GM21515 (cell line): ENCODE results near the gene C4BPB.
A peak's percentile ranks its signal among the peaks of the same experiment; 100 is the strongest.
"Not testable (repeated sequence)": the region's sequence is repeated elsewhere in the genome, so short reads cannot be mapped to it uniquely, and the experiment has no call there.

Experiments used
- ATAC-seq: cut with Tn5 transposase; IDR thresholded peaks from one replicate; pipeline ENCODE4 v1.9.1; 2021; ENCODE audit not compliant: unreplicated experiment

Gene C4BPB, protein sequence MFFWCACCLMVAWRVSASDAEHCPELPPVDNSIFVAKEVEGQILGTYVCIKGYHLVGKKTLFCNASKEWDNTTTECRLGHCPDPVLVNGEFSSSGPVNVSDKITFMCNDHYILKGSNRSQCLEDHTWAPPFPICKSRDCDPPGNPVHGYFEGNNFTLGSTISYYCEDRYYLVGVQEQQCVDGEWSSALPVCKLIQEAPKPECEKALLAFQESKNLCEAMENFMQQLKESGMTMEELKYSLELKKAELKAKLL

DNA sequence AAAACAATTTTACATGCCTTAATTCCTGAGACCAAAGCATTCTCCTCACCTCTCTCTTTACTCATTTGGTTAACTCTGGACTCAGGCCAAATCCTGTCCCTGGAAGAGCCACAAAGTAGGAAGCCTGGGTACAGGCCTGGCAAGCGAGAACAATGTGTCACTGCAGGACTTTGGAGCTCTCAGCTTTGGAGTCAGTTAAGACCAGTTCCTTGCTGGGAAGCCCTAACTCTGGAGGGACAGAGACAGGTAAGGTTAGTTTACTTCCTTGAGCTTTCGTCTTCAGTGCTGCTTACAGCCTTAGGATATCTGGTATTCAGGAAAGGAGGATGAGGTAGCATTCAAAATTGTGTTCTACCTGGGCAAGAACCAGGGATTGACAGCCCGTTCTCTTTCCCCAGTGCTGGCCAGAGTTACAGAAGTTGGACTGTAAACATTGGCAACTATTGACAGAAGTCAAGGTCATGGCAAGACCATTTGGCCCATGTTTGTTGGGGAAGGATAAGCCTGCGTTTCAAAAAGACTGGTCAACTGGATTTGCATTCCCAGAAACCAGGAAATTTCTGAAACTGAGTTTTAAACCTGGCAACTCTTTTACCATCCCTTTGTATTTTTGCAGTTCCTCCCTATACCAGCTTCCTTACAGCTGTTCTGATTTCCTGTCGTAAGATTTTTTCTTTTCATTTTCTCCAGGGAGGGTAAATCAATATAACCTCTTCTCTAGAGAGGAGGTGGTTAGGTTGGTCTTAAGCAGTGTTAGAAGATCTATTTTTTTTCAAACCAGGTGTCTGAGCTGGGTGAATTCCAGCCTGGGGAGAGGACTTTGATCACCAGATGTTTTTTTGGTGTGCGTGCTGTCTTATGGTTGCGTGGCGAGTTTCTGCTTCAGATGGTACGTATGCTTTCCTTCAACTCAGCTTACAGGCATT, at the start of gene C4BPB:
C4BPB (plus strand) TSS at position 160 of the 926 bp plus-strand sequence; CDS start at position 832, 672 bp downstream.
- ATAC-seq = no peak

DNA sequence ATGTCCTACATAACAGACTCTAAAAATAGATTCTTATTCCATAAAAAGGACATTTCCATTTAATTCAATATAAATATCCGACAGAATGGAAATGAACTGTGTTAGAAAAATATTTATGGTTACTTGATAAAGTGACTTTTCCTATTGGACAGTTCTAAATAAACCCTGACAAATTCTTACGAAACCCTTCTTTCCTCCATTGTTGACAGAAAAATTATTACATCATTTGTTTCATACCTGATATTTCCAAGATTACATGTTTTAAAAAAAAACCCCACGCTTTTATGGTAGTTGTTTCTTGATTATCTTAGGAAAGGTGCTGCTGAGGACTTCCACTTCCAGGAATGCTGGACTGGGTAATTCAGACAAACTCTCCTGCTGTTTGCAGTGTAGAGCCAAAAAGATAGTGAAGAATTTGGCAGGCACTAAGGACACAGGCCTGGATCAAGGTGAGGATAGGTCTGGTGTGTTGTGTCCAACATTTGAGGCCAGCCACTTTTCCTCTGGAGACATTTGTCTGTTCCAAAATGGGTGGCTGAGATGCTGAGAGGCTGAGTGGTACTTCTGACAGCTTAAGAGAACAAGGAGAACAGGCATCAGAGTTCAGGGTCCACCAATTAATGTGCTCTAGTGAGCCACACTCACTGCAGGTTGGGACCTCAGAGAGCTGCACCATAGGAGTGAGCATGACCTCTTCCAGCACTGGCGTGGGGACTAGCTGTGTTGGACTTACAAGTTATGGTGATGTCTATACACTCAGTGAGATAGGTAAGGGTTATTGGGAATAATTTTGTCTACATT, 49.1 kb upstream of the C4BPB start:
- no peak for ATAC-seq

DNA sequence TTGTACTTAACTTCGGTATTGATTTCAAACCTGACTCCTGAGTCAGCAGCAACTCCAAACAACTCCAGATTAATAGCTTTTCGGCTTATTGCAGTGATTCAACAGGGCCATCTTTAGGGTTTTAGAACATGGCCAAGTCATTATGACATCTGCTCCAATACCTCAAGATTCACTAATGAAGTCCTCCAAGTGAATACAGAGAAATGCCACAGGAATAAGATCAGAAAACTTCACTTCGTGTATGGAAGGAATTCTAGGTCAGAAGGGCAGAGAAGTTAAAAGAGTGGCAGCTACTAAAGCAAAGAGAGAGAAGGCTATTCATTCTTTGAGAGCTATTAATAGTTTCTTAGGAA, 48.5 kb upstream of the C4BPB start:
- no peak for ATAC-seq

DNA sequence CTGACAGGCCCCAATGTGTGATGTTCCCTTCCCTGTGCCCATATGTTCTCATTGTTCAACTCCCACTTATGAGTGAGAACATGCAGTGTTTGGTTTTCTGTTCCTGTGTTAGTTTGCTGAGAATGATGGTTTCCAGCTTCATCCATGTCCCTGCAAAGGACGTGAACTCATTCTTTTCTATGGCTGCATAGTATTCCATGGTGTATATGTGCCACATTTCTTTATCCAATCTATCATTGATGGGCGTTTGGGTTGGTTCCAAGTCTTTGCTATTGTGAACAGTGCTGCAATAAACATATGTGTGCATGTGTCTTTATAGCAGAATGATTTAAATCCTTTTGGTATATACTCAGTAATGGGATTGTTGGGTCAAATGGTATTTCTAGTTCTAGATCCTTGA, 47.3 kb upstream of the C4BPB start:
- not testable (repeated sequence) for ATAC-seq

DNA sequence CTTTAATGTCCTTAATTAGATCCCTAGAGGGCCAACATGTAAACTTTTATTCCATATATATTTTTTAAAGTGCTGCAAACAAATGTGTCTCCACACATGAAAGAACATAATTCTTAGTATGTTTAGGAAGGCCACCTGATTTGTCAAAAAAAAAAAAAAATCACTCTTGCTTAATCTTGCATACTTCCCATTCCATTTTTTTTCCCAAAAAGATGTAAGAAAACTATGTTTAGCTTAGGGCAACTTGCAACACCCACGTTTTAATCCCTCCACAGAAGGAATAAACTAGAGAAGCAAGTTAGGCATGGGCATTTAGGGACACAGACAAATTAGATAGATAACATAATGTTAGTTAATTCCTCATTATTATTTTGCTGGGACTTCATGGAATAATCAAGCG, 43.2 kb upstream of the C4BPB start:
- ATAC-seq = no peak

DNA sequence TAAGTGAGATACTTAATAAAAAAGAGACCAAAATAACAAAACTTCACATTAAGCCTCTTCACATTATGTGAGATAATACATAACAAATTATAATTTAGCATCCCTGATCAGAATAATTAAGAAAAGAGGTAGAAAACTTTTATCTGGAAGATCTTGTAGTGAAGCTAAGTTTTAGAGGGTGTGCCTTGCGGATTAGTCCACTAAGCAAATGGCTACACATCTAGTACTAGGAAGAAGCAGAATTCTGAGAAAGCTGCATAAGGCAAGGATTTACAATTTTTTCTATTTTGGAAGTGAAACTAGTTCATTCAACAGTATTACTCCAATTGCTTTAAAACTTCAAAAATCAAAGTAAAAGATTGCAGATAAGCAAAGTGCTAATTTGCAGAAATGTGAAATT, 41.2 kb upstream of the C4BPB start:
- ATAC-seq = no peak

DNA sequence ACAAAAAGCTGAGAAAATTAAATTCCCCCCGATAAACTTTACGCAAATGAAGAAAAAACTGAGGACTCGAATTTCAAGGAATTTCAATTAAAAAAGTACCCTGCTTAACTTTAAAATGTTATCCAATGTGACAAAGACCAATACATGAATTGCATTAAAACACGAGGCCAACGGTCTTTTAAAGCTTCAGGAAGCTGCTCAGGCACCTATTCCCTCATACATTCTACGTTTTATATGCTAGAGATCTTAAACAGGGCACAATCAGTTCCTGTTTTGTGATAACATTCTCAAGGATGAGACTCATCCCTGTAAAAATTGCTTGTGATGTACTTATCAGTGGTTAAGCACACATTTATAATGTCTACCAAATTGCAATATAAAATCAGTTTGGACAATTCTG, 40.6 kb upstream of the C4BPB start:
- no peak for ATAC-seq

DNA sequence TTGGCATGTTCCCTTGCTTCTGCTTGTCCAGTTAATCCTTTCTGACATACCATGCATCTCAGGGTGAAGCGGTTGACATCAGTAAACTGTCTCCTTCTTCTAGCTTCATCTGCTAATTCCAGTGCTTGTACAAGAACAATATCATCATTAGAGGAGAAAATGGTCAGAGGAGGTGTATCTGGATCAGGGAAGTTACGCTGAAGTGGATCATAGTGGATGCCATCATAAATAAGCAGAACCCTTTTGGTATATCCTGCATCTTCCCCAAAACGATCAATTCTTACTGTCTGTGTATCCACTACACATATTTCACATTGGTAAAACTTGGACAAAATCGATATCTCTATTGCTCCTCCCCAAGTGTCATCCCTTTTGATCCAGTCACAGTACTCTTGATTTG, 39.6 kb upstream of the C4BPB start:
- no peak for ATAC-seq

DNA sequence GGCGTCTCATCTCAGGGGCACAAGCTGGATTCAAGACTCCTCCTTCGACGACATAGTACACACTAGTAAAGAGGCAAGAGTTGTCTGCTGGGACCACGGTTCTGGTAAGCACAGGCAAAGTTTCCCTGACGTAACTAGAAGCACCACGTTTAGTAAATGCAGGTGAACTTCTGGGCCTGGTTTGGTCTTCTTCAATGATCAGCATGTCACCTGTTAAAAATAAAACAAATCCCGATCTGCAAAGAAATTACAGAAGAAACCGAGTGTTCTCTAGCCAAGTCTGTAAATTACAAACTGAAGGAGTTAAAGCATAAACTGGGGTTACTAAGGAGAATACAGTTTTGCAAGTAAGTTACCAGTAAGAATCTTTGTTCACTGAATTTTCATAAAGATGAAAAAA, 39.1 kb upstream of the C4BPB start:
- ATAC-seq = no peak

DNA sequence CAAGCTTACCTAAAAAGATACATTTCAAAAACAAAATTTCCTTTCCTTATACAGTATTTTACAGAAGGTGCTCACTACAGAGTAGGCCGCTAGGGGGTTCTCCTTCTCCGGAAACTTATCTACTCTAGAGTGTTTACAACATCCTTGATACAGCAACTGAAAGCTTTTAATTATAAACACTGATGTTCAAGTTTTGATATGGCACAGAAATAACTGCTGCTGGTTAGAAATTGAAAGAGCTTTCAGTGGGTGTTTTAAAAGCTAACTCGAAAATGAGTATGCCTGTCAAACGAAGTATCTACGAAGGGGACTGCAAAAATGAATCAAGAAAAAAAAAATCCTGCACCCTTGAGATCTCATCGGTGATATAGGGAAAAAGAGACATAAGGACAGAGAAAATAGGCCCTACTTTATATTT, 38.7 kb upstream of the C4BPB start:
- ATAC-seq = peak; percentile 41

DNA sequence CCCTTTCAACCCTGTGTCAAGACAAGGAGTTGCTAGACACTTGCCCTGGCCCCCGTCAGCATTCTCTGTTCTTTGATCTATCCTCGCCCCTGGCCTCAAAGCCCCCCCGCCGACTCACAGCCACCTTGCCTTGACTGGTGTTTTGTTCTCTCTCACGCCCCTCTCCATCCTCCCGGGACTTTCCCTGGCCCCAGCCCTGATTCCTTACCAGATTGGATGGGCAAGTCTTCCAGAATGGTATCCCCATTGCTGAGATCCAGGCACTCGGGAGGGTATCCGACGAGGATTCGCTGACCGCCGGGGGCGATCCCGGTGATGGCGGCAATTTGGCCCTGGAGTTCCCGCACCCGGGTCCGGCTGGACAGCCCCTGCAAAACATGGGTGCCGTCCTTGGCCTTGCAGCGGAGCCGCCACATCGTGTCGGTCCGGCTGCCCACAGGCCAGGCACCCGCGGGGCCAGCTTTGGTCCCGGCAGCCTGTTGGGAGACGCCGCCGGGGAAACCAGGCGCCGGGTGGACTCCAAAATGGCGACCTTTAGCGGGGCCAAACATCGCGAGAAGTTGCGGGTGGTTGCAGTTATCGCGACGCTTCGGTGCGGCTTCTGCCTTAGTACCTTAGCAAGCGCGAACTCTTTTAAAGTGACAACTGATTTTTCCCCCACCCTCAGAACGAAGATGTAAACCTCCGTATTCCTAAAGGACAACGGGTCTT, 38.0 kb upstream of the C4BPB start:
- peak; percentile 47 for ATAC-seq

DNA sequence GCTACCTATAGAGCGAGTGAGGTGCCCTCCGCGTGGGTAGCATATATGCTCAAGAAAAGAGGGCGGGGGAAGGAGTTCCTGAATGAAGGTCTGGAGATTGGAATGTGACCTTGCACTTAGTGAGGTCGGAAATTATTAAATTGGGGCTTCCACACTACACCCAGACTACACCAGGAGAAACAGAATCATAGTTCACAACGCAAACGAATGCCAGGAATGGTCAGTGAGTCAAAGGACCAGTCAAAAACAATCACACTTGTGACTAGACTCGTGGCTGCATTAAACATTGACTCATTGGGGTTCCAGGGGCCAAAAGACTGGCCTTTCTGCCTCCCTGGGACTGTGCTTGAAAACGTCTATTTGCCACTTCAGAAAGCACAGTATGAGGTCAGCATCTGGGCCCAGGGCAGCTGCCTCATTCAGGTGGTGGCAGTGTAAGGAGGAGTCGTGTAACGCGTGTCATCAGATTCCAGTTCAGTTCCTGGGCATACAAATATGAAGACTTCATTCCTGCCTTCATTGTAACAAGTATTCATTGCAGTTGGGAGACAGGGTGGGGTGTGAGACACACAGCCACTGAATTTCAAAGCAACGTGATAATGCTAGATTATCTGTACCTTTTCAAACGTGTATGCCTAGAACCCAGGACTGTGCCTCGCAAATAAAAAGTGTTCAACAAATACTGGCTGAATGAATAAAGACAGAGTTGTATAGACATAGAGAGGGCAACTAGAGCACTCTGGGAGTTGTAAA, 37.3 kb upstream of the C4BPB start, which contains the start of gene YOD1:
YOD1 (minus strand) TSS at position 18 of the 753 bp plus-strand sequence. CDS start 178 bp downstream, outside the sequence.
- no peak for ATAC-seq

DNA sequence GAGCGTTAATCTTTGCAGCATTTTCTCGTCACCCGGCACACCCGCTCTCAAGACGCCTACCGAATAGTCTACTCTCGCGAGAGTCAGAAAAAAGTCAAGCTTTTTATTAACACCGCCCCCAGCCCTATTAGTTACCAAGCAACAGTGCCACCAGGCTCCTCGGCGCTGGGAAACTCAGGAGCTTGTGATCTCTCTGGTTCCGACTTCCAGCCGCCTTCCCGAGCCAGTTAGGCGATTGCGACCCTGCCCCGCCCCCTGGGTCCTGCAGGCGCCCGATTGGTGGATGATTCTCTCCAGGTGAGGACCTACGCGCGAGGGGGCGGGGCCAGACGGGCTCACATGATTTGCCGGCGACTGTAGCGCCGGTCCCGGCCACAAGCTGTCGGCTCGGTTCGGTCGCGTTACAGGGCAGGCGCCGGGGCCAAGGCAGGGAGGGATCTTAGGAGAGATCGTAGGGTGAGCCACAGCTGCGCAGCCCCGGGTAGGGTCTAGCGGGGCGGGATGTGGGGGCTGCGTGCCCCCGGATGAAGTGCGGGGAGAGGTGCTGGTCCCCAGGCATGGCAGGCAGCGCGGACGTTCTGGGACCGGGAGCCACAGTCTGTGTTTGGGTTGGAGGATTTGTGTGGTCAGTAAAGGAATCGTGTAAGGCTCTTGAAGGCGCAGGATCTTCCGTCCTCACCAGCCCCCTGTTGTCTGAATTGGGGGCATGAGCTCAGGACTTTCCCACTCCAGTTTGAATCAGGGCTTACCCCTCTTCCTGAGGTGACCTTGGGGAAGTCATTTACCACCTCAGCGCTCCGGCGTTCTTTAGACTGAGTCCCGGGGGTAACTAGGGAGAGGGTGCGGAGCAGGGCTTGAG, 35.5 kb upstream of the C4BPB start, which contains the start of gene PFKFB2:
PFKFB2 (plus strand) TSS at position 365 of the 859 bp plus-strand sequence. CDS start 1,443 bp downstream, outside the sequence.
- ATAC-seq = peak; percentile 77

DNA sequence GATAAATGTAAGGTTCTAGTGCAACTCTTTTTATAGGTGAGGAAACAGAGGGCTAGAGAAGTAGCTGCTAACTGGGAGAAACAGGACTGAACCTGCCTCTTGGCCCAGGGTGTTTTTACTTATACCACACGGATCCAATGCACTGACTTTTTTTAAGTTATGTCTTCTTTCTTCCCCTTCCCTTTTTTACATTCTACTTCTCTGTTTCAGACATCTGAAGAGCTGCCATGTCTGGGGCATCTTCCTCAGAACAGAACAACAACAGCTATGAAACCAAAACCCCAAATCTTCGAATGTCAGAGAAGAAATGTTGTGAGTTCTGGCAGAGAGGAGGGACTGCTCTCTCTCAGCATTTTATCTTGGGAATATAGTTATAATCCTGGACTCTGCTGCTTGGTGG, 34.2 kb upstream of the C4BPB start:
- ATAC-seq = no peak

DNA sequence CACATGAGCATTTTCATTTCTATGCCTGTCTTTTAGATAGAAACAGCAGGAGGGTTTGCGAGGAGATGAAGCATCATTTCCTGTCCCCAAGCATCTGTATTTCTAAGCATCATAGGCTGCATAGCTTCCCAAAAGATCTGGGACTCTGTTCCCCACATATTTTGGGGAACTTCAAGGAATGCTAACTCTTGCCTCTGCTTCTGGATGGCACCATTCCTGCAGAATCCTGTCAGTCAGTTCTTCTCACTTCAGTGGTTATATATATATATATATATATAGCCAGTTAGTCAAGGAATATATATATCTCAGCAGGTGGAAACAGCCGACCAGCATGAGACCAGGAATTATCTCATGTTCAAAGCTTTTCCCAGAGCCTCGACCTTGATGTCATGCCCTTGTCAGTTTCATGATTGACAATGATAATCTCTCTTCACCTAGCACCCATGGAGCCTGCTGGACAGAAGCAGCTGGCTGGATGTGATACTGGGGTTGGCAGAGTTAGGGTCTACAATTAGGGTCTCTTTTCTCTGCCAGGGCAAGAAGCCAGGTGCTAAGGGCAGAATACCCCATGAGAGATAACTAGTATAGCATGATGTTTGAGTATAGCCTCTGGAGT, 33.2 kb upstream of the C4BPB start:
- ATAC-seq = no peak

DNA sequence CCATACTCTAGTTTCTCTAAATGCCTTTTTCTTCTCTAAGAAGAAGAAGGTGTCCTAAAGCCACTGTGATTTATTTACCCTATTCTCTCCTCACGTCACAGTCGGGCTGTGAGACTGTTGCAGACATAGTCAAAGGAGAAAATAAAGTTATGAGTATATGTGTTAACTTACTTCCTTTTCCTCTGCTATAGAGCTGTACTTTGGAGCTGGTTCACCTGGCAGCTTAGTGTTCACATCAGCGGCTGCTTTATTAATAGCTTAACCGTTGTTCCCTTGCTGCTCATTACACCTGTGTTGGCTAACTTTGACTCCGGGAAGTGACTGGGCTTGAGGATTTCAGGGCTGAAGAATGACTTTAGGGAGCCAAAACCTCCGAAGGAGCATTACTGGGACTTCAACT, 32.0 kb upstream of the C4BPB start:
- no peak for ATAC-seq

DNA sequence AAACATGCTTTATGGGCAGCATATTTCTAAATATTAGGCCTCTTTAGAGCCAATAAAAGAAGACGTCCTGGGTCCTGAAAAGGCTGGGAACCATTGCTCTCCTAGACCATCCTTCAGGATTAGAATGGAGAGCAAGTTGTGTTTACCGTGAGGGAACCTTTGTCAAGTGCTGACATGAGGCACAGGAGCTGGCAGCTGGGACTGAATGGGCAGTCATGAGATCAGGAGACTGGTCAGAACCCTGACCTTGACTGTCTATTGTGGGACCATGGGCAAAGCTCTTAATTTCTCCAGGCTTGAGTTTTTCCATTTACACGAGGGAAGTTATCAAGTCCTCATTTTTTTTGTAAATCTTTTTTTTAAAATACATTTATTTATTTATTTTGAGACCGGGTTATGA, 30.4 kb upstream of the C4BPB start:
- ATAC-seq = no peak
